AML-193 (cell line): ENCODE measurements around the gene FTO.
A peak's percentile ranks its signal among the peaks of the same experiment; 100 is the strongest.

ENCODE experiments used
- DNase-seq, 2 experiments: peaks; one replicate each; lab custom pipeline; 2025; lab: John Stamatoyannopoulos, UW

FTO gene

DNA sequence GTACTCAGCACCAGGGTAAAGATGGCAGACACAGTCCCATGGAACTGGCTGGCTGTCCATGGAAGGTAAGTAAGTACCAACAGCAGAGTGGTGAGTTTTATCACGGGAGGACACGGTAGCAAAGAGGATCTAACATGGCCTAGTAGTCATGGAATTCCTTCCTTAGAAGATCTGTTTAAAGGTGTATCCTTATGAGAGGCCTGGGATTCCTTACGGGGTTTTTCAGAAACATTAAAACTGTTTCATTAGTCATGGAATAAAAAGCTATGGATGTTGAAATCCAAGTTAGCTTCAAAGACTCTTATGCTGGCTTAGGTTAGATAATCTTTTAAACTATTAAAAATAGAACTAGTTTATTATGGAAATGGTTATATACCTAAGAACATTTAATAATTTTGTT is 7.4 kb downstream of the FTO start:
- DNase-seq = no peak

DNA sequence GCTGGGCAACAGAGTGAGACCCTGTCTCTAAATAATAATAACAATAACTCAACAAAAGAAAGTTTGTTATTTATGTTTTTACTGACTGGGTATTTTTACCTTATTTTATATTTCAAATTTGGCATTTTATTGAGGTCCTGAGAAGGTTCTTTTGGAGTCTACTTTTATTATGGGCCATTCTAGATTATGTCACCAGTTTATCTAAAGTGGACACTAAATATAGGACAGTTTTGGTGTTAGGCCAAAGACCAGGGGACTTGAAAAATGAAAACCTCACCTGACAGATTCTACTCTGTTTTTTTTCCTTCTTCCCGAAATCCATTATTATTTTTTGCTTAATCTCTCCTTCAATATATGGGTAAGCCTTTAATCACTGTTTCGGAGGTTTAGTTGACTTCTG is 8.1 kb downstream of the FTO start:
- no peak for DNase-seq

DNA sequence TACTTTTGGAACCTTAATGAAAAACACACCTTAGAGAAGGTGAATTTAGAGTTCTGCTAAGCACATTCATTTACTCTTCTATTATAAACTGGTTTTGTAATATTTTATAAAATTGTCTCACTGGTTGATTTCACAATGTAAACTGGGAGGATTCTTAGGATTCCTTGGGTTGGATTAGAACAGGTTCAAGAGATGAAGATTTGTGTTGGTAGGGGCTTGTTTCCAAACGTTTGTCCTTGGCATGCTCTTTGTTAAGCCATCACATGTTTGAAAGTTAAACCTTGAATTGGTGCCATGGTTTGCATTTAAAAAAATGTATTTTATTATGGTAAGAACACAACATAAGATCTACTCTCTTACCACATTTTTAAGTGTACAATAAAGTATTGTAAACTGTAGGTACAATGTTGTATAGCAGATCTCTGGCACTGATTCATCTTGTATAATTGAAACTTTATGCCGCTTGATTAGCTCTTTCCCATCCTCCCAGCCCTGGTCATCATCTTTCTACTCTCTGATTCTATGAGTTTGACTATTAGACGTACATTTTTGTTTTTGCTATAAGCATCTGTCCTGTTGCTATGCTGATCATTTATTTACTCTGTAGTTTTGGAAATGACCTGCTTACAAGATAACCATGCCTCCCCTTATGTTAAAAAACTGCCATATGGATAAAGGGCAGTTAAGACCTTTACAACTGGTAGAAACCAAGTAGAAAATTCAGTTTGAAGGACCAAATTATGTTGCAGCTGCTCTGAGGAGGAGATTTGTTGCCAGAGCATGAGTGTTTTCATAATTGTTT is 9.6 kb downstream of the FTO start:
- no peak for DNase-seq

DNA sequence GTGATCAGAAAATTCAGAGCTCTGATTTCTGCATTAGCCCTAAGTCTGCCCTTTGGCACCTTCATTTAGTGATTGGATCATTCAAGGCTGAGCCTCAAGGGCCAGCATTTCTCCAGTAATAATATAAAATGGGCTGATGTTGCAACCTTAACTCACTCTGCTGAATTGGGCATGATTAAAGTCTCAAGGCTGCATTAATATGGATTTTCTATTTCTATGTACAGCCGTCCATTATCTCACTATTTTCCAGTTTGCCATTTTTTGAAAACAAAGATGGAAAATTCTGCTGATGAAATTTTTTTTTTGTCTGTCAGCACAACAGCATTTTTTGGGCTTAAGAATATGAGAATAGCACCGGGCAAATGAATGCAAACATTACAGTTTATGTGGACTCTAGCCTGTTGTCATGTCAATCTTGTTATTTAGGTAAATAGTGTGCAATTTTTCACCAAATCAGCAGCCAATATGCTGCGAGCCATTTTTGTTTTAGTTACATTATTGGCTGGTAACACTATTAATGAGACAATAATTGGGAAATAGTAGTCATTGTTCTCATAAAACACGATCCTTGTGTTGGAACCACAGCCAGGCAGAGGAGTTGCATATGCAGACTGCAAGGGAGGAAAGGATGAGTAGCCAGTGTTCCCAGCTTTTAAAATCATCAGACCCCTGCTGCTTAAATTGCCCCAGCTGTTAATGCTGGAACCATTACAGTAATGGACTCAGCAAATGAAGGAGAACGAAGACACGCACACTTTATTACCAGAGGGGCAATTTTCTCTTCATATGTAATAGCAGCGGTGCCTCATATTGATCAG is 10.5 kb downstream of the FTO start:
- no peak for DNase-seq

DNA sequence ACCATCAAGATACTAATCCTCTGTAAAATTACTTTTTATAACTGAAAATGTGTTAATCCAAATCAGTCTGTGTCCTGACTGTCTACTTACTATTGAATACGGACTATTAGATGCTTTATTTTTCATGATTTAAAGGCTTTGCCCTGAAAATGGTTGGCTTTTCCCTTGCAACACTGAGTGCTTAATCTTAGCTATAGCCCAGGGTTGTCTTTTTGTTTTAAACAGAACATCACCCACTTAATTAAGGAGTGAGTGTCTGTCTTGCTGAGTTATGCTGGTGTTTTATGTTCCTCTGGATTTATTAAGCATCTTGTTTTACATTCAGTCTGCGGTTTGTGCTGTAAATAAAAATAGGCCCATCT is 11.0 kb downstream of the FTO start:
- no peak for DNase-seq

DNA sequence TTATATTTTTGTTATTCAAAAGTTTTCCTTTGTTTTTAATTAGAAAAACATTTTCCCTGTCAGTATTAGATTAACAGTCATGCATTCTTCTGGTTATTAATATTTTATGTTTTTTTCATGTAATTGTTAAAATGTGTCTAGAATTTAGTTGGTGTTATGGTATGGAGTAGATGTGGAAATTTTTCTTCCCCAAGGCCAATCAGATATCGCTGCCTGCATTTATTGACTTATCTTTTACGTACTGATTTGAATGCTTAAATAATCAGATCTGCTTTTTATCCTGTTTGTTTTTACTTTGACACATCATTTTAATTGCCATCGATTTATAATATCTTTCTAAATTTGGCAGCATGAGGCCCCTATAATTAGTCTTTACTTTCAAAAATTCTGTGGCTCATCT is 13.6 kb downstream of the FTO start:
- no peak for DNase-seq

DNA sequence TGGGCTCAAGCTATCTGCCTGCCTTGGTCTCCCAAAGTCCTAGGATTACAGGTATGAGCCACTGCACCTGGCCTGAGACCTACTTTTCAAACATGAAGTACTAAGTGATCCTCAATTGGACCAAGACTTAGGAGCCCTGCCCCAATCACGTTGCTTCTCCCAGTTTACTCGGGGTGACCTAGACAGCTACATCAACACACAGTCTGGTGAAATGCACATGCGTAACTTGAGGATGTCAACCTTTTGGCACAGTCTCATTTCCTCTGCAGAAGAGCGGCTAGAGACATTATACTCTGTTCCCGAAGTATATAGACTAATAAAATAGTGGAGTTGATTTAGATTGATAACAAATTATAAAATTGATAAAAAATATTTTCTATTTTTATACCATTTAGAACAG is 17.1 kb downstream of the FTO start:
- no peak for DNase-seq

DNA sequence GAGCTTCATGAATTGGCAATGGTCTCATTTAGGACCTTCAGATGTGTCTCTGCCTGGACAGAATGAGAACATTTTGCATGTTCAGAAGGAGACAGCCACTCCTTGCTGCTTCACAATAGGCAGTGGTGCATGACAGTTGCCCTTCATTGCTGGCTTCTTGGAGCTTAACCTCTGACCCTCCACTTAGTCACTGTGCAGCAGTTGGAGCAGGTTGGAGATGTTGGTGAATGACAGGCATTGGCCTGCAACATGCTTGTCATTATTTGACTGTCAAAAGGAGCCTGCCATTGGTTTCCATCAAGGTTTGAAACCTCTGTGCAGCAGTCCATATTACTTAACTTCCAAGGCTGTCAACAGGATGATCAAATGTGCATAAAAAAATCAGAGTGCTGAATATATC is 22.7 kb downstream of the FTO start:
- no peak for DNase-seq

DNA sequence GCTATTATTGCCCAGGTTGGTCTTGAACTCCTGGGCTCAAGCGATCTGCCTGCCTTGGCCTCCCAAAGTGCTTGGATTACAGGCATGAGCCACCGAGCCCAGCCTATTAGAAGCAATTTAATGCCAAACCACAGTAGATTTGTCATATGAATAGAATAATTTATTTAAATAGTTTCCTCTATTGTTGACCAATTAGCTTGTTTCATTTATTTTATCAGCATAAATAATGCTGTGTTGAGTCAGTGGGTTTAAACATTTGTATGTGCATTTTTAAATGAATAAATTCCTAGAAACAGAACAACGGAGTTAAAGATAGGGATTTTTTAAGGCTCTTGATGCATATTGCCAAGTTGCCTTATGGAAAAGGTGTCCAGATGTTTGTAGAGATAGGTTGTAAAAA is 26.7 kb downstream of the FTO start:
- no peak for DNase-seq

DNA sequence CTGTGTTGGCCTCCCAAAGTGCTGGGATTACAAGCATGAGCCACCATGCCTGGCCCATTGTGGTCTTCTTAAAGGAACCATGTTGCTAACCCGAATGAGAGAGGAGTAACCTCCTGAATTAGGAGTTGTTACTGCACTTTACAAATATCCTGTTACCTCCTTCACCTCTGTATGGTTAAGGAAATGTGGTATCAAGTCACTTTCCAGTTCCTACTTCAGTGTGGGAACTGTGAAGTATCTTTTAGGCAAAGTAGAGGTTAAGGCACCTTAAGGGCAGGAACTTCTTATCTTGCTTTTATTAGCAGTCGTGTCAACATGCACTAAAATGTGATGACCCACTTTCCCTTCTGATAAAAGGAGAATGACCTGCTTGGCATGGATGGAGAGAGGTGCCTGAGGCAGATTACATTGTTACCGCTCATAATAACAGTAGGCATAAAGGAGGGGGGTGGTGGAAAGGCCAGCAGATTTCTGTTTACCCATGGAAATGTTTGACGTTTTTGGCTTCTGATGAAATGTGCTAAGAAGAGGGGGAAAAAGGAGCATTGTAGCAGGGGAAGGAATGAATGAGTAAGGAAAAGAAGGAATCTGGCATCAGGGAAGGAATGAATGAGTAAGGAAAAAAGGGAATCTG is 28.5 kb downstream of the FTO start:
- no peak for DNase-seq

DNA sequence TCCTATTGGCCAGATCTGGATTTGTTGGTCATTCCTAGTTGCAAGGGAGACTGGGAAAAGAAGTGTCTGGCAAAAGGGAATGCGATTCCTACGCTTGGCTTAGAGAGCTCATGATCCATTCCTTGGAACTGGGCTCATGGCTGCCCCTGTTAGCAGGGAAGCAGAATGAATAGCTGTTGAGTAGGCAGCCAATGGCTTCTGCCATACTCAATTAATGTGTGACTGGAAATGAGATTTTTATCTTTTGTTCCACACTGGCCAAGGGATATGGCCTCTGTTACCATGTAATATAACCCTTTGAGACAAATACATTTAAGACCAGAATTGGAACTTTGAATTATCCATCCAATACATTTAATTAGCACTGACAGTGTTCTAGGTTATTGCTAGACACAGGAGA is 31.0 kb downstream of the FTO start:
- DNase-seq = no peak

DNA sequence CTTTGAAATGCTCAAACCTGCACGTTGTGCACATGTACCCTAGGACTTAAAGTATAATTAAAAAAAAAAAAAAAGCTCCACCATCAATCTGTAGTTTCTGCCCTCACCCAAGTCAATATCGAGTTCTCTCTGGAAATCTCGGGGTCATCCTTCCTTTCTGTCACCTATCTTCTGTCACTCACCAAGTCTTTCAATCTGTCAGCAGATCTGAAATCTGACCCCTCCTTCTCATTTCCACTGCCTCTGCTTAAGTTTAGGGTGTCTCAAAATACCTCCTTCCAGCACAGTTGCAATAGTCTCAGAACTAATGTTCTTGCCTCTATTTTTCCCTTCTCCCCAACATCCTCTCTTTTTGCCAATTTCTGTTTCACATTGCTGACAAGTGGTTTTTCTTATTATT is 32.3 kb downstream of the FTO start:
- no peak for DNase-seq

DNA sequence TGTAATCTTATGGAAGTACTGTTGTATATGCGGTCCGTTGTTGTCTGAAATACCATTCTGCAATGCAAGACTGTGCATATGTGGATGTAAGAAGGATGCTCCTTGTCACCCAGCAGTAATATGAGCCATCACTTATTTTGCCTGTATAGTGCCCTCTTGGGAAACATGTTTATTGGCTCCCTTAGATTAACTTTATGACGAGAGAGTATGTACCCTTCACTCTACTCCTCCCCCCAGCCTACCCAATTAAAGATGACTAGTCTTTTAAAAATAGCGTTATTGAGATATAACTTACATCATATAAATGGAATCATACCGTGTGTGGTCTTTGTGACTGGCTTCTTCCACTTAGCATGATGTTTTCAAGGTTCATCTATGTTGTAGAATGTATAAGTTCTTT is 33.6 kb downstream of the FTO start:
- no peak for DNase-seq

DNA sequence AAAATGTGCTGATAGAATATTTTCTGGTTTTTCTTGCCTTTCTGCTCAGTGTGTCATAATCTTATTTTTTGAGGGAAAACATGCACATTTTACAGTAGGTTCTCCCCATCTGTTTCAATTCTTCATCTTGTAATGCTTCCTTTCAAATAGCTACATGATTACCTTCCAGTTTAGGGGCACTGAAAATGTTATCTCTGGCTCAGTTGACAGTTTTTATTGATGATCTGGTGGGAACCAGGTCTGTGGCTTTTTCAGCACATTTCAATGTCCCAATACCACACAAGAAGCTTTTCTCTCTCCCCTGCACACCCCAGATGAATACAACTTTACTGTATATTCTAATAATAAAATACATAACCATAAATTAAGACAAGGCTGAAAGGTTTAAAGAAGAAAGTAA is 36.5 kb downstream of the FTO start:
- no peak for DNase-seq

DNA sequence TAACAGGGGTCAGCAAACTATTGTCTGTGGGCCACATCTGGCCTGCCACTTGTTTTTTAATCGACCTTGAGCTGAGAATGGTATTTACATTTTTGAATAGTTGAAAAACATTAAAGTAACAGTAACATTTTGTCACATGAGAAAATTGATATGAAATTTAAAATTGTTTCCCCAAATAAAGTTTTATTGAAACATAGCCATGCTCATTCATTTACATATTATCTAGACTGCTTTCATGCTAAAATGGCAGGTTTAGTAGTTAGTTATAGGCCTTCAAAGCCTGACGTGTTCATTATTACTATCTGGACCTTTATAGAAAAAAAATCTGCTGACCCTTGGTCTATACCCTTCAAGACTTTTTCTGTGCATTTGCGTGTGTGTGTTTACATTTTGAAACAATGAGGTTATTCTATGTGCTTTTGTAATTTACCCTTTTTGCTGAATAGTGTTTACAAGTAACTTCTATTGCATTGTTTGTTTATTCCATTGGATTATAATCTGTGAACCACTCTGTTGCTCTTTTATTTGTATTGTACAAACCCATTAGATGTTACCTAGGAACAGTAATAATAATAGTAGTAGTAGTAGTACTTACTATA is 37.1 kb downstream of the FTO start:
- DNase-seq = no peak

DNA sequence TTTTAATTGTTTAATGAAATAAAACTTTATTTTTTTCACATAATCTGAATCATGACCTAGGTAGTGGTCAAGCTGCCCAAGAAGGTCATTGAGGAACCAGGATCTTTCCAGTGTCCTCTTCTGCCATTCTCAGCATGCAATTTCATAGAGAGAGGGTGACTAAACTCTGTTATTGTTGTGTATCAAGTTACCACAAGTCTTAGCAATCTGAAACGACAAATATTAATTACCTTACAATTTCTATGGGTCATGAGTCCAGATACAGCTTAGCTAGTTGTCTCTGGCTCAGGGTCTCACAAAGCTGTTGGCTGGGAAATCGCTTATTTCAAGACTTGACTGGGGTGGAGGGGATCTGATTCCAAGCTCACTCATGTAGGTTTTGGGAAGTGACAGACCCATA is 37.6 kb downstream of the FTO start:
- DNase-seq = no peak

DNA sequence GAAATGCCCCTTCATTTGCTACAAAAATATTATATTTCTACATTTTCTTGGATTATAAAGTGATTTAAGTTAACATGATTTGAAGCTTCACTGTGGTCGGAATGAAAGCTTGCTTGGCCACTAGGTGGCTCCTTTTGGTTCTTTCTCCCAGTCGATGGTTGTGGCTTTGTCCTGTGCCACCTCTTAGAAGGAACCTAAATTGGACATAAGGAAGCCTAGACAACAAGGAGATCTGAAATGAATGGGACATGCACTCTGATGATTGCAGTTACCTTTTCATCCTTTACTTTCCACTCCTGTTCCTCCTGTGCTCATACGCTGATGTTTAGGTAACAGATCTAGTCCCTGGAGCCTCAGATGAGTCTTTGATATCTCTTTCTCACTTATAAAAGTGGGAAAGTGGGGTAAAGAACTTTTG is 39.2 kb downstream of the FTO start:
- DNase-seq = peak; percentile 12 to 14

DNA sequence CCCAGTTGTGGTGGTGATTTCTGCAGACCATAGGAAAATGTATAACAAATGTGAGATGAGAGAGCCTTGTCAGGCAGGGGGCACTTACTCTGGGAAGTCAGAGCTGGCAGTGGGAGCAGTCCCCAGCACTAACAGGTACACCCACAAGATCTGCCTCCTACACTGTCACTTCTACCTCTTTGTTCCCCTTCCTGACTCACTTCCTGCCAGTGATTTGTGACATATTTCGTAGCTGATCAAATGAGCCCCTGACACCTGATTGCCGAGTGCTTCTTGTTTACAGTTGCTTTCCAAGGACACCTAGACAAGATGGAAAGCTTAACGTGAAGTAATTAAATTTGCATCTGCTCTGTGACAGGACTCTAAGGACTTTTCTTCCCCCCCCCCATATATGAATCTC is 40.5 kb downstream of the FTO start:
- no peak for DNase-seq

DNA sequence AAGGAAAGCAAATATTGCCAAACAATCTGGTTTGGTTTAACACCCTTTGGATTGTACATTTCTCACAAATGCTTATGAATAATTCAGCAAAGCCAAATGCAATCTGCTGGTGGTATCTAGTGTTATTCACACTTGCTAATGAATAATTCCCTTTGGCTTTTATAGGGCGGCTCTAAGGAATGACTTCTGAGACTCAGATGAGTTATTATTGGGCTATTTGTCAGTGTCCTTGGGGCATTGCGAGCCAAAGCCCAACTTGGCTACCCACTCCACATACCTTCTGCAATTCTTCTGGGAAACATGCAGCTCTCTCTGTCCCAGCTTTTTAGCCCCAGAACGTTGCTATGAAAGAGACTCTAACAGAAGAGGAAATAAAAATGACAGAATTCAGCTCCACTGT is 41.1 kb downstream of the FTO start:
- no peak for DNase-seq

DNA sequence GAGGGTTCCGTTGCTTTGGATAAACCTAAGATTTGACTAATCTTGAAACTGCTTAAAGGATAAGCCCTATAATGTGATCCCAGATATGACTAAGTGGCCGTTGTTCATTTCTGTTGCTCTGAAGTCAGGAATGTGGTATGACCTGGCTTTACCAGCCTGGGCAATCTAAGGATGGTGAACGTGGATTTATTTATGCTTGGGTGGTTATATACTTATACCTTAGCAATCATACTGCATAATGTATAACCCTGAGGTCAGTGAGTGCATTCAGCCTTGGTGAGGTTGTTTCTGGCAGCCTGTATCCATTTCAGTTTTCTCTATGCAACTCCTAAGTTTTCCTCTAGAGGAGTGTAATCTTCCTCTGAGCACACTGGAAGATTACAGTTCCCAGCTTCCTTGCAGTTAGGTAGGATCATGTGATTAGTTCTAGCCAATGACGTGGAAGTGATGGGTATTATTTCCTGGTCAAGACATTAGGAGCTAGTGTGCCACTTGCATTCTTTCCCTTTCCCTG is 41.9 kb downstream of the FTO start:
- no peak for DNase-seq

DNA sequence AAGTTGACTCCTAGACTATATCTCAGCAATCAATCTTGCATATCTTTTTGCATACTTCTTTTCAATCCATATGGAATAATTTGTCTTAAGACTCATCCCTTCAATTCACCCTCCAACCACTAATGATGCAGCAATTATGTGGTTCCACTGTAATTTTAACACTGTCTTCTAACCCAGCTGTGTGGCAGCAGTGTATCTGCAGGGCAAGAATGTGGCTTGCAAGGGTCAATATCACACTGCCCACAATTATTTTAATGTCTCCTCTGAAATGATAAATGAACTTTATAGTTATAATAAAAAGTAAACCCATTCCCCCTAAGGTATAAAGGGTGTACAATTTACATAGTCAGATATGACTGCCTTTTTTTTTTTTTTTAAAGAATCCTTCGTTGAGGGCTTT is 48.6 kb downstream of the FTO start:
- no peak for DNase-seq

DNA sequence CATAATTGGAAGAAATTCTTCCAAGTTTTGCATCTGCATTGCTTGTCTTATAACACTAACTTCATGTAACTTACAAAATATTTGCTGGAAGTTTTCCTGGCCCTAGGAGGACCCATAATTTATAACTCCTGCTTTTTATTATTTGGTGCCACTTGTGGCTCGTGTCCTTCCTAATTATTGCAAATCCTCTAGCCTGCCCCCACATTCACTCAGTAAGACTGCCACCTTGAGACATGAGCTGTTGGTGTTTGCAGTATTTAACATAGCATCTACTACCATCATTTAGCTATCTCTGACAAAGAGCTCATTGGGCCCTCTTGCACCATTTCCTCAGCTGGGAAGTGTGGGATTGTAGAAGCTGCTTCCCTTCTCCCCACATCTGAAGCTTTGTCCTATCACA is 49.5 kb downstream of the FTO start:
- DNase-seq = no peak
